ENCODE results near the gene FTCD.

FTCD gene

DNA sequence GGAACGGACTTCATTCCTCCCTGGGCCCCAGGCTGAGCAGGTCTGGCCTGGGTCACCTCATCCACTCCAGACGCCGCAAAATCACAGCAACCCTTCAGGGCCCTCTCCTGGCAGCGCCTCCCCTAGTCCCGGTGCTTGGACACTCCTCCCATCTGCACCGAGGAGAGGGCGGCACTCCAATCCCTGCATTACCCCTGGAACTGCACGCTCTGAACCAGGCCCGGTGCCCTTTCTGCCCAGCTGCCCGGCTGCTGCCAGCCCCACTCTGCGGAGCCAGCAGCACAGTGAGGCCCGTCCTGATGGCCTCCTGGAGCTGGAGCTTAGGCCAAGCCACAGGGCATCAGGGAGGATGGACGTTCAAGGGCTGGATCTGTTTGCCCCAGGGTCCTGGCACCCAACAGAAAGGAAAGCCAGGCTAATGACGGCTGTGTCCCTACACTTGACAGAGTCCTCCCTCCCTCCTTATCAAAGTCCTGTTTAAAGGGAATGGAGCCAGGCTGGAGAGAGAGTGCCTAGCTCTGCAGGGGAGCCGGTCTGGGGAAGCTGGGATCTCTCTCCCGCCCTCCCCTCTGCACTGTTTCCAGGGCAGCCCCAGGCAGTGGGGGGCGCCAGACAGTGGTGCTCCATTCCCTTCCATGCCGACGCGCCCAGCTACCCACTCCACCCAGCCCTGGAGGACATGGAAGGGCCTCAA lies 44.7 kb downstream of the FTCD start:
- TF ChIP-seq POLR2AphosphoS5 (IDR thresholded peaks at IDR 0.05; ENCODE audit: low read depth, low read length) = no peak
- TF ChIP-seq, protein P1, sequence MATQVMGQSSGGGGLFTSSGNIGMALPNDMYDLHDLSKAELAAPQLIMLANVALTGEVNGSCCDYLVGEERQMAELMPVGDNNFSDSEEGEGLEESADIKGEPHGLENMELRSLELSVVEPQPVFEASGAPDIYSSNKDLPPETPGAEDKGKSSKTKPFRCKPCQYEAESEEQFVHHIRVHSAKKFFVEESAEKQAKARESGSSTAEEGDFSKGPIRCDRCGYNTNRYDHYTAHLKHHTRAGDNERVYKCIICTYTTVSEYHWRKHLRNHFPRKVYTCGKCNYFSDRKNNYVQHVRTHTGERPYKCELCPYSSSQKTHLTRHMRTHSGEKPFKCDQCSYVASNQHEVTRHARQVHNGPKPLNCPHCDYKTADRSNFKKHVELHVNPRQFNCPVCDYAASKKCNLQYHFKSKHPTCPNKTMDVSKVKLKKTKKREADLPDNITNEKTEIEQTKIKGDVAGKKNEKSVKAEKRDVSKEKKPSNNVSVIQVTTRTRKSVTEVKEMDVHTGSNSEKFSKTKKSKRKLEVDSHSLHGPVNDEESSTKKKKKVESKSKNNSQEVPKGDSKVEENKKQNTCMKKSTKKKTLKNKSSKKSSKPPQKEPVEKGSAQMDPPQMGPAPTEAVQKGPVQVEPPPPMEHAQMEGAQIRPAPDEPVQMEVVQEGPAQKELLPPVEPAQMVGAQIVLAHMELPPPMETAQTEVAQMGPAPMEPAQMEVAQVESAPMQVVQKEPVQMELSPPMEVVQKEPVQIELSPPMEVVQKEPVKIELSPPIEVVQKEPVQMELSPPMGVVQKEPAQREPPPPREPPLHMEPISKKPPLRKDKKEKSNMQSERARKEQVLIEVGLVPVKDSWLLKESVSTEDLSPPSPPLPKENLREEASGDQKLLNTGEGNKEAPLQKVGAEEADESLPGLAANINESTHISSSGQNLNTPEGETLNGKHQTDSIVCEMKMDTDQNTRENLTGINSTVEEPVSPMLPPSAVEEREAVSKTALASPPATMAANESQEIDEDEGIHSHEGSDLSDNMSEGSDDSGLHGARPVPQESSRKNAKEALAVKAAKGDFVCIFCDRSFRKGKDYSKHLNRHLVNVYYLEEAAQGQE (IDR thresholded peaks at IDR 0.05; ENCODE audit: insufficient read depth in 1 of 2, low read depth in 2 of 2, low read length in 2 of 2) = no peak
- TF ChIP-seq TAF1 (IDR thresholded peaks at IDR 0.05; ENCODE audit: borderline replicate concordance, insufficient read depth, low read length) = no peak
- no peak for TF ChIP-seq SIN3A (IDR thresholded peaks at IDR 0.05; ENCODE audit: borderline replicate concordance, insufficient read depth, low read length)
- TF ChIP-seq FOXP2 (optimal IDR thresholded peaks at IDR 0.05; ENCODE audit: borderline replicate concordance, extremely low read depth, extremely low read length, insufficient read depth) = no peak

DNA sequence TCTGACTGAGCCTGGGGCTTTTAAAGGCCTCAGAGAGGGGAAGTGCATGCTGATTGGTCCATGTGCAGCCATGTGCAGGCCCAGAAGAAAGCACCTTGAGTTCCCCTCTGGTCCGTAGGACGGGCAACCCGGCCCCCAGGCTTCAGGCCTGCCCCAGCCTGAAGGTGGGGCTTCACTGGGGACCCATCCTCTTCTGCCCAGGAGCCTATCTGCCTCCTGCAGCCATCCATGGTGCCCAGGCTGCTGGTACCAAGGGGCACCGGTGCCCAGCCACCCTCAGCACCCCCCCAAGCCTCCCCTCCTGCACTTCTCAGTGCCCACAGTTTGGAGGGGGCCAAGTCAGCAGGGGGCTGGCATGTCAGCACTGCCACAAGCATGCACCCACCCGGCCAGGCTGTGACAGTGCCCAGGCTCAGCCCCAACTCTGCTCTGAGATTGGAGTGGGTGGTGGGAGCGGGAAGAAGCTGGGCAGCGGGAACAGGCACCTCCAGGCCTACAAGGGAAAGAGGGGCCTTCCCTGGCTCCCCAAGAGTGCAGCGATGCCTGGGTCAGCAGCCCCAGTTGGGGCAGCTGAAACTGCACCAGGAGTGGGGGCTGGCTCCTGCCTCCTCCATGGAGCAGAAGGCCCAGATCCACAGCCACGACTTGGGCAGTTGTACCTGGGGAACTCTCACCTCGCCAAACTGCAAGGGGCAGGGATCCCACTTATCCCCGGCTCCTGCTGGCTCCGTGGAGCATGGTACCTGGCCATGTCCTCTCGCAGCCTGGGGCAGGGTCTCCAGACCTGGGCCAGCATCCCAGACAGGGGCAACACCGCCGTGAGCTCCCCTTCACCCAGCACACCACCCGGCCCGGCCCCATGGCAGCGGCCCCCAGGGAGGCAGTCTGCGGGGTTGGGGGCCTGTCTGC lies 45.8 kb downstream of the FTCD start:
- TF ChIP-seq POLR2AphosphoS5 (IDR thresholded peaks at IDR 0.05; ENCODE audit: low read depth, low read length) = no peak
- no peak for TF ChIP-seq FOXP2 (optimal IDR thresholded peaks at IDR 0.05; ENCODE audit: borderline replicate concordance, extremely low read depth, extremely low read length, insufficient read depth)
- no peak for TF ChIP-seq TAF1 (IDR thresholded peaks at IDR 0.05; ENCODE audit: borderline replicate concordance, insufficient read depth, low read length)
- no peak for TF ChIP-seq SIN3A (IDR thresholded peaks at IDR 0.05; ENCODE audit: borderline replicate concordance, insufficient read depth, low read length)
- TF ChIP-seq, protein P1 (IDR thresholded peaks at IDR 0.05; ENCODE audit: insufficient read depth in 1 of 2, low read depth in 2 of 2, low read length in 2 of 2) = no peak

GRCh38 chr21:46108827-46109312 lies 46.5 kb downstream of the FTCD start:
- TF ChIP-seq SIN3A (IDR thresholded peaks at IDR 0.05; ENCODE audit: borderline replicate concordance, insufficient read depth, low read length) (no peak), POLR2AphosphoS5 (IDR thresholded peaks at IDR 0.05; ENCODE audit: low read depth, low read length) (no peak)

- no peak for TF ChIP-seq SIN3A (IDR thresholded peaks at IDR 0.05; ENCODE audit: borderline replicate concordance, insufficient read depth, low read length)
- TF ChIP-seq TAF1 (IDR thresholded peaks at IDR 0.05; ENCODE audit: borderline replicate concordance, insufficient read depth, low read length) = no peak
- TF ChIP-seq, protein P1 (IDR thresholded peaks at IDR 0.05; ENCODE audit: insufficient read depth in 1 of 2, low read depth in 2 of 2, low read length in 2 of 2) = no peak
Observed at GRCh38 chr21:46104104-46104503, 51.3 kb downstream of the FTCD start.

GRCh38 chr21:46100906-46101305 lies 54.5 kb downstream of the FTCD start:
- TF ChIP-seq TAF1 (IDR thresholded peaks at IDR 0.05; ENCODE audit: borderline replicate concordance, insufficient read depth, low read length) (no peak), SIN3A (IDR thresholded peaks at IDR 0.05; ENCODE audit: borderline replicate concordance, insufficient read depth, low read length) (no peak), FOXP2 (optimal IDR thresholded peaks at IDR 0.05; ENCODE audit: borderline replicate concordance, extremely low read depth, extremely low read length, insufficient read depth) (no peak), POLR2AphosphoS5 (IDR thresholded peaks at IDR 0.05; ENCODE audit: low read depth, low read length) (no peak)
- TF ChIP-seq, protein P1 (IDR thresholded peaks at IDR 0.05; ENCODE audit: insufficient read depth in 1 of 2, low read depth in 2 of 2, low read length in 2 of 2) = no peak

Measured in PFSK-1 (cell line).